ENCODE data around the gene TTC39B.

The TTC39B gene

DNA sequence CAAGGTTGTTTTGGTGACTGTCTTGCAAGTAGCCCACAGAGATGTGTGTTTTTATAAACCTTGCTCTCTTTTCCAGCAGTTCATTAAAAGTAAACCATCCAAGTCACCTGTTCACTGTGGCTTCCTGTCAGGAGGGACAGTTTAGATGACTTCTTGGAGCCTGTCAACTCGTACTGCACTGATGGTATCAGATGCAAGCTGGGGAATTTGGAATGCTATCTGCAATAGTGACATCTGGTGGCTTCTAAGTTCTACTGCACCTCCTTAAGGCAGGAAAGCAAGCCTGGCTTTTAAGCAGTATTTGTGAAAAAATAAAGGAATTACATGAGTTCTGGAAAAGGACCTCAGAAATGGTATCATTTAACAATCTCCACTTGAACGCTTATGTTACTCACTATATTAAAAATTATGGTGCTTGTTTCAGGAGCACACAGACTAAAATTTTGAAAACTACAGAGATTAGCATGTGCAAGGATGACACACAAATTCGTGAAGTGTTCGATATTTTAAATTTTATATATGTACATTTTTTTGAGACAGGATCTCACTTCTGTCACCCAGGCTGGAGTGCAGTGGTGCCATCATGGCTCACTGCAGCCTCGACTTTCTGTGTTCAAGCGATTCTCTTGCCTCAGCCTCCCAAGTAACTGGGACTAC is 164.0 kb downstream of the TTC39B start:
- H3K4me3 ChIP-seq (replicated peaks; ENCODE audit: low read depth, low read length), result no peak overlapping the region
- TF ChIP-seq, protein P1, sequence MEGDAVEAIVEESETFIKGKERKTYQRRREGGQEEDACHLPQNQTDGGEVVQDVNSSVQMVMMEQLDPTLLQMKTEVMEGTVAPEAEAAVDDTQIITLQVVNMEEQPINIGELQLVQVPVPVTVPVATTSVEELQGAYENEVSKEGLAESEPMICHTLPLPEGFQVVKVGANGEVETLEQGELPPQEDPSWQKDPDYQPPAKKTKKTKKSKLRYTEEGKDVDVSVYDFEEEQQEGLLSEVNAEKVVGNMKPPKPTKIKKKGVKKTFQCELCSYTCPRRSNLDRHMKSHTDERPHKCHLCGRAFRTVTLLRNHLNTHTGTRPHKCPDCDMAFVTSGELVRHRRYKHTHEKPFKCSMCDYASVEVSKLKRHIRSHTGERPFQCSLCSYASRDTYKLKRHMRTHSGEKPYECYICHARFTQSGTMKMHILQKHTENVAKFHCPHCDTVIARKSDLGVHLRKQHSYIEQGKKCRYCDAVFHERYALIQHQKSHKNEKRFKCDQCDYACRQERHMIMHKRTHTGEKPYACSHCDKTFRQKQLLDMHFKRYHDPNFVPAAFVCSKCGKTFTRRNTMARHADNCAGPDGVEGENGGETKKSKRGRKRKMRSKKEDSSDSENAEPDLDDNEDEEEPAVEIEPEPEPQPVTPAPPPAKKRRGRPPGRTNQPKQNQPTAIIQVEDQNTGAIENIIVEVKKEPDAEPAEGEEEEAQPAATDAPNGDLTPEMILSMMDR (IDR thresholded peaks at IDR 0.05; ENCODE audit: low read length, missing control alignments), result peak; percentile 94
- DNase-seq (ENCODE audit: low read depth), result peak; percentile 75

DNA sequence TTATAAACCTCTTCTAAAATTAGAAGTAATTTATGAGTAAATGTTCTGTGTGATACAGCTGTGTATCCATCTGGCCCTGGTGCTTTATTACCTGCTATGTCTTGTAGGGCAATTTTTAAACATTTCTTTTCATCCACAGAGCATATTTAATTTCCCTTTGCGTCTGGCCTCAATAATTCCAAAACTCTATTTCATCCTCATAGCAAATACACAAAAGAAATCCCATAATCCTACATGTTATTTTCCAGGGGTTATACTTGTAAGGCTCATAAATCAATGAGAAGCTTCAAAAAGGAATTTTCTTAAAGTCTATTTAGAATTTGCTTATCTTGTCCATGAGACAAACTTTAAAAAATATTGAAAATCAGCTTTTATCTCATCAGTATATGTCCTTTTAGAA is 167.0 kb downstream of the TTC39B start:
- H3K4me3 ChIP-seq (replicated peaks; ENCODE audit: low read depth, low read length), result no peak overlapping the region
- DNase-seq (ENCODE audit: low read depth), result no peak
- TF ChIP-seq, protein P1 (IDR thresholded peaks at IDR 0.05; ENCODE audit: low read length, missing control alignments), result no peak

DNA sequence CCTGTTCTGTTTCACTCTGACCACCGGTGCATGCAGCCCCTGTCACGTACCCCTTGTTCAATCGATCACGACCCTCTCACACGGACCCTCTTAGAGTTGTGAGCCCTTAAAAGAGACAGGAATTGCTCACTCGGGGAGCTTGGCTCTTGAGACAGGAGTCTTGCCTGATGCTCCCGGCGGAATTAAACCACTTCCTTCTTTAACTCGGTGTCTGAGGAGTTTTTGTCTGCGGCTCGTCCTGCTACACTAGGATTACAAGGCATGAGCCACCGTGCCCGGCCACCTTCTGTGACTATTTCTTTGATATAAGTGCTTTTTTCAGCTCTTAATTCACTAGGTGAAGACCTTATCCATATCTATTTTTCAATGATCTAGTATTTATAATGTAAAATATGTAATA is 167.5 kb downstream of the TTC39B start:
- TF ChIP-seq, protein P1 (IDR thresholded peaks at IDR 0.05; ENCODE audit: low read length, missing control alignments), result no peak
- no peak for DNase-seq (ENCODE audit: low read depth)

DNA sequence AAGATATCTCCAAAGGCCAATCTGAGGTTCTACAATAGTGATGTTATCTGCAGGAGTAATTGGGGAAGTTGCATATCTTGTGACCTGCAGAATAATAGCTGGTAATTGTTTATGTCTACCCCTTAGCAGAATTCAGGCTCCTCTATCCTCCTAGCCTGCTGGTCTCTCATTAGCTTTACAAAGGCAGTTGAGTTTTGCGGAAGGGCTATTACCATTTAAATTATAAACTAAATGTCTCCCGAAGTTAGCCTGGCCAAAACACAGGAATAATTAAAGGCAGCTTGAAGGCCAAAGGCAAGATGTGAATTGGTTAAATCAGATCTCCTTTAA is 168.7 kb downstream of the TTC39B start:
- TF ChIP-seq, protein P1 (IDR thresholded peaks at IDR 0.05; ENCODE audit: low read length, missing control alignments), result no peak
- no peak for DNase-seq (ENCODE audit: low read depth)
- no peak overlapping the region for H3K4me3 ChIP-seq (replicated peaks; ENCODE audit: low read depth, low read length)

More for the DNA sequence above, 167.5 kb downstream of the TTC39B start:
- H3K4me3 ChIP-seq (replicated peaks; ENCODE audit: low read depth, low read length), result no peak overlapping the region

DNA sequence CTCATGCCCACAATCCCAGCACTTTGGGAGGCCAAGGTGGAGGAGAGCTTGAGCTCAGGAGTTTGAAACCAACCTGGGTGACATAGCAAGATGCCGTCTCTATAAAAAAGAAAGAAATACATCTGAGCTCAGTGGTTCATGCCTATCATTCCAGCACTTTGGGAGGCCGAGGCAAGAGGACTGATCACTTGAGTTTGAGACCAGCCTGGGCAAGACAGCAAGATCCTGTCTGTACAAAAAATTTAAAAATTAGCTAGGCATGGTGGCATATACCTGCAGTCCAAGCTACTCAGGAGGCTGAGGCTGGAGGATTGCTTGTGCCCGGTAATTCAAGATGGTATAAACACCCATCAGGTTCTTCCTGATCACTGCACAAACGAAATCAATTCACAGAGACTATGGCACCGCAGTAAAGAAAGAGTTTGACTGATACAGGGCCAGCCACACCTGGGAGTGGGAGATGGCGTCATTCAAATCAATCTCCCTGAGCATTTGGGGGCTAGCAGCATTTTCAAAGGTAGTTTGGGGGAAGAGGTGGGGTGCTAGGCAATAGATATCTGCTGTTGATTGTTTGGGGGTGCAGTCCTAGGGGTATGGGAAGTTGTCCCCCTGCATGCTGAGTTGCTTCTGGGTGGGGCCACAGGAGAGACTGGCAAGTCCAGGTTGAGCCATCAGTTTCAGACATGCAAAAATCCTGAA is 169.2 kb downstream of the TTC39B start:
- no peak for DNase-seq (ENCODE audit: low read depth)
- TF ChIP-seq, protein P1 (IDR thresholded peaks at IDR 0.05; ENCODE audit: low read length, missing control alignments), result no peak
- no peak overlapping the region for H3K4me3 ChIP-seq (replicated peaks; ENCODE audit: low read depth, low read length)

DNA sequence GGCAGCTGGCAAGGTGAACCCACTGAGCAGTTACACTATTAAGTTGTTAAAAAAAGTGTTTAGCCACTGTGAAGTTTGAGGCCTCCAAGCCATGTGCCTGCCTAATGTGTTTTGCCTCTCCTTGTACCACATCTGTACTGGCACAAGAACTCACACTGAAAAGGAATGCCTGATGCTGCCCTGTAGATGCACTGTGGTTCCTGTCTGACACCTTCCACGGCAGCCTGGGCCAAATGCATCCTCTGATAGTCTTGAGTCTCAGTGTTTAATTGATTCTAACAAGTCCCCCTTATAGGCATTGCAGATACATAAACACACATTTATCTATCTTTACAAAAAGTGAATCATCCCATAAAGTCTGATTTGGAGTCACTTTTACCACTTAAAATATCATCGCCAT is 169.9 kb downstream of the TTC39B start:
- H3K4me3 ChIP-seq (replicated peaks; ENCODE audit: low read depth, low read length), result no peak overlapping the region
- TF ChIP-seq, protein P1 (IDR thresholded peaks at IDR 0.05; ENCODE audit: low read length, missing control alignments), result no peak
- no peak for DNase-seq (ENCODE audit: low read depth)

DNA sequence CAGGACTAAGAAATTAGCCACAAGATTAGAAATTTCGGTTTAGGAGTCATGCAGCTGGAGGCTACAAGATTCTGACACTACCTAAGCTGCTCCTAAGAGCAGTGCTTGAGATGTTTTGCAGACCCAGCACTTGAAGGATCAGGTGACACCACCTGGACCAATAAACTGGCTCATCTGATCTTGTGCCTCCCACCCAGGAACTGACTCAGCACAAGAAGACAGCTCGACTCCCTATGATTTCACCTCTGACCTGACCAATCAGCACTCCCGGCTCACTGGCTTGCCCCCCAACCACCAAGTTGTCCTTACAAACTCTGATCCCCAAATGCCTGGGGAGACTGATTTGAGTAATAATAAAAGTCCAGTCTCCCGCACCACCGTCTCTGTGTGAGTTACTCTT is 170.4 kb downstream of the TTC39B start:
- DNase-seq (ENCODE audit: low read depth), result no peak

More for the DNA sequence above, 170.4 kb downstream of the TTC39B start:
- TF ChIP-seq, protein P1 (IDR thresholded peaks at IDR 0.05; ENCODE audit: low read length, missing control alignments), result no peak
- no peak overlapping the region for H3K4me3 ChIP-seq (replicated peaks; ENCODE audit: low read depth, low read length)

All from fibroblast of pulmonary artery (primary cell).